ENCODE results near the gene SDHA. TPM values are rescaled to one million over a fixed set of nuclear protein-coding genes. Genes with fewer than 3 reads are reported as not detected.

SDHA gene
- total RNA-seq, 2 donors from 2014 or later: 66.7 to 99.1 TPM

GRCh38 chr5:204966-205670 is 13.0 kb upstream of the SDHA start:
- intact Hi-C loops (cut with DNase I): no loop called here
- Histone ChIP-seq H3K4me3 (no peak overlapping the region), H3K9me3 (no peaks in the 10 kb centered on the region), H3K36me3 (no peaks in the 10 kb centered on the region), H3K4me1 (replicated peaks) (no peaks in the 10 kb centered on the region), H3K27ac (no peak overlapping the region), H3K27me3 (replicated peaks; ENCODE audit: insufficient read depth) (no peaks in the 10 kb centered on the region)
- WGBS: 98% methylated on average over 30 of the region's 30 CpGs
- no peak for TF ChIP-seq POLR2A (IDR thresholded peaks at IDR 0.05)
- TF ChIP-seq CTCF (IDR thresholded peaks at IDR 0.05): no peak
- TF ChIP-seq POLR2AphosphoS5 (IDR thresholded peaks at IDR 0.05): no peak
- no peak for DNase-seq (ENCODE audit: low spot score)

GRCh38 chr5:206406-206805 is 11.7 kb upstream of the SDHA start:
- Histone ChIP-seq H3K36me3 (no peaks in the 10 kb centered on the region), H3K9me3 (no peaks in the 10 kb centered on the region), H3K27me3 (replicated peaks; ENCODE audit: insufficient read depth) (no peaks in the 10 kb centered on the region), H3K4me1 (replicated peaks) (no peaks in the 10 kb centered on the region), H3K27ac (no peak overlapping the region), H3K4me3 (no peak overlapping the region)
- WGBS: 67% methylated on average over 11 of the region's 11 CpGs
- intact Hi-C loops (cut with DNase I): no loop called here
- TF ChIP-seq CTCF (IDR thresholded peaks at IDR 0.05) (no peak), POLR2AphosphoS5 (IDR thresholded peaks at IDR 0.05) (no peak), POLR2A (IDR thresholded peaks at IDR 0.05) (no peak)
- DNase-seq (ENCODE audit: low spot score): no peak

- TF ChIP-seq POLR2AphosphoS5 (IDR thresholded peaks at IDR 0.05) (no peak), CTCF (IDR thresholded peaks at IDR 0.05) (no peak), POLR2A (IDR thresholded peaks at IDR 0.05) (no peak)
- H3K36me3 ChIP-seq: no peaks in the 10 kb centered on the region
- 89% methylated on average over 8 of the region's 8 CpGs for WGBS
Observed at GRCh38 chr5:206927-207536, 11.1 kb upstream of the SDHA start.

GRCh38 chr5:207599-207998 is 10.5 kb upstream of the SDHA start:
- no peak for DNase-seq (ENCODE audit: low spot score)
- Histone ChIP-seq H3K4me1 (replicated peaks) (no peaks in the 10 kb centered on the region), H3K9me3 (no peaks in the 10 kb centered on the region), H3K27me3 (replicated peaks; ENCODE audit: insufficient read depth) (no peaks in the 10 kb centered on the region), H3K27ac (no peak overlapping the region), H3K36me3 (no peaks in the 10 kb centered on the region), H3K4me3 (no peak overlapping the region)
- no peak for TF ChIP-seq CTCF (IDR thresholded peaks at IDR 0.05)
- intact Hi-C loops (cut with DNase I): no loop called here
- WGBS: 72% methylated on average over 14 of the region's 14 CpGs

More at GRCh38 chr5:206927-207536, 11.1 kb upstream of the SDHA start:
- DNase-seq (ENCODE audit: low spot score): no peak
- H3K27ac ChIP-seq: no peak overlapping the region
- H3K4me1 ChIP-seq (replicated peaks): no peaks in the 10 kb centered on the region
- intact Hi-C loops (cut with DNase I): no loop called here
- H3K4me3 ChIP-seq: no peak overlapping the region
- no peaks in the 10 kb centered on the region for H3K9me3 ChIP-seq
- no peaks in the 10 kb centered on the region for H3K27me3 ChIP-seq (replicated peaks; ENCODE audit: insufficient read depth)
